Measurements from ENCODE around the gene TFCP2L1.
A peak's percentile ranks its signal among the peaks of the same experiment; 100 is the strongest.
"Not testable (repeated sequence)": the region's sequence is repeated elsewhere in the genome, so short reads cannot be mapped to it uniquely, and the experiment has no call there.

The TFCP2L1 gene

DNA sequence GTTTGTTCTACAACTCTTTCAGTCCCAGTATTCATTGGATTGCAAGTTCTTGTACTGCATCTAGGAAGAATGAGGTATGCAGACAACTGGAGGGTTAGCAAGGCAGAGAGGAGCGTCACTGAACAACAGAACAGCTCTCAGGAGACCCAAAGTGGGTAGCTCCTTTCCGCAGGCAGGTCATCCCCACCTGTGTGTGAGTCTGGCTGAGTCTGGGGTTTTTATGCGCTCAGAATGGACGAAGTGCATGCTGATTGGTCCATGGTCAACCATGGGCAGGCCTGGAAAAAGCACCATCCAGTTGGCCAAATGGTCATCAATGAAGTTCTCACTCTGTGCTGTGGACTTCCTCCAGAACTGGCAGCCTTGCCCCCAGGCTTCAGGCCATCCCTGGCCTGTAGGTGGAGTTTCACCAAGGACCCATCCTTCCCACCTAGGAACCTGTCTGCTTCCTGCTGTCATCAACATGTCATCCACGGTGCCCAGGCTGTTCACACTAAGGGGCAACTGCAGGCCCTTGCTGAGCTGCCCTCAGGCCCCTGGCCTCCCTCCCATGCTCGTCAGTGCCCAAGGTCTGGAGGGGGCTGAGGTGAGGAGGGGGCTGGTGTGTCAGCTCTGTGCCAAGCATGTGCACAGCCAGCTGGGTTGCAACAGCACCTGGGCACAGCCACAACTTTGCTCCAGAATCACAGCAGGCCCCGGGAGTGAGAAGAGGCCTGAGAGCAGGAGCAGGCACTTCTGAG, 11.1 kb upstream of the TFCP2L1 start:
- no peak for DNase-seq (ENCODE audit: low read depth)

DNA sequence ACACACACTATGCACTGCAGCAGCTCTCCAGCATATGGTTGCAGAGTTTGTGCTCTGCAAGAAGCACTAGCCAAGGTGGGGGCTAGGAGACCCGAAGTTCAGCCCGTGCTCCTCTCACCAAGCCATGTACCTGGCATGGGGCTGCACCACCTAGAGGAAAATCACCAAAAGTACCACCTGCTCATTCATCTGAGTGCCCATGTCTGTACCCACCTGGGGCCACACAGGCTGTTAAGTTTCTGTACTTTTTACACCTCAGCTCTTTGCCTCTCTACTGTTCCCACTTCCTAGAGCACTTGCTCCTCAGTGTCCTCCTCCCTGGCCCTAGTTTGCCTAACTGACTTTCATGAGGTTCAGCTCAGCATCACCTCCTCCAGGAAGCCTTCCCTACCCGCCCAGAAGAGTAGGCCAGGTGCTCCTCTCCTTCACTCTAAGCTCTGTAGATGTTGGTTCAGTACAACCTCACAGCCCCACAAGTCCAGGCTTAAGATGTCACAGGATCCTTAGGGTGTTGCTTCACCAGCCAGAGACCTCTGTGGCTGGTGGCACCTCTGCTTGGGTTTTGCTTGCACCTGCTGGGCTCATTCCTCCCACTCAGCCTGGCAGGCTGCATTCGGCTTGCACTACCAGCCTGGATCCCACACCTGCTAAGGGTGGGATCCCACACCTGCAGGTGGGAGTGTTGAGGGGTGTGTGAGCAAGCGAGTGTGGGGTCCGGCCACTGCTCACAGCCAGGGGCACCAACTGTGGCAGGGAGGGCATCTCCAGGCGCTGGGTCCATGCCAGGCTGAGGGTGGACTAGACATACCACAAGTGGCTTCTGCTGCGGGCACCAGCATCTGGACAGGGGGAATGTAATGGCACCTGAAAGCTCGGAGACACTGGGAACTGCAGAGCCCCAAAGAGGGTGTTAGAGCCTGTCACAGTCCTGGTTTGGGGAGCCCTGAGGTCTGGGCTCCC, 10.2 kb upstream of the TFCP2L1 start:
- DNase-seq (ENCODE audit: low read depth): no peak

DNA sequence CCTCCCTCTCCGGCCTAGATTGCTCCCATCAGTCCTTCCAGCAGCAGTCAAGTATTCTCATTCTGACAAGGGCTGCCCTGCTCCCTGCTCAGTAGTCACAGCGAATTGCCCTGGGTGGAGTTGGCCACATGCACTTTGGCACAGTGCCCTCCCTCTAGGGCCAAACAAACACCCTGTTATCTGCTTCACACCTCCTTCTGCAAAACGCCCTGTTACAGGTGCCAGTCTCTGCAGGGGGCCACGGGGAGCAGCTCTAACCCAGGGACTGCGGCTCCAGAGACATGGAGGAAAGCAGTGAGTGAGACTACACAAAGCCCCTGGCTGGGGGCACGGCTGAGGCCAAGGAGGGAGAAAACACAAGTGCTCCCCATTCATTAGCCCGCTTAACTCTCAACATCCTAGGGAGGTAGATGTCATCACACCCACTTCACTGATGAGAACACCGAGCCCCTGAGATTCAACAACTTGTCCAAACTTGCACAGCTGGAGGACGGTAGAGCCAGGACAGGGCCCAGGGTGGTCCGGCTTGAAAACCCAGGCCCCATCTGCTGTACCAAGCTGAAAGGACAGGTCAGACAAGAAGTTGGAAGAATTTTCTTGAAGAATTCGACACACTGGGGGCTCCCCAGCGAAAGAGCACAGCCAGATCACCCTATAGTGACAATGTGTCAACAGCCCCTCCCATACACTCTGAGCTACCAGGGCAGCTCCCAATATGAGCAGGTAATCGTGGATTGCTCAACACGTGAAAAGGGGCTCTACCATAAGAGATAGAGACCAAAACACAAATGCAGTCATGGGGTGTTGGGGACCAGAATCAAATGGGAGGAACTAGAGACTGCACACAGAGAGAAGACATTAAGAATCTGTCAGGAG, 8.7 kb upstream of the TFCP2L1 start:
- no peak for DNase-seq (ENCODE audit: low read depth)

DNA sequence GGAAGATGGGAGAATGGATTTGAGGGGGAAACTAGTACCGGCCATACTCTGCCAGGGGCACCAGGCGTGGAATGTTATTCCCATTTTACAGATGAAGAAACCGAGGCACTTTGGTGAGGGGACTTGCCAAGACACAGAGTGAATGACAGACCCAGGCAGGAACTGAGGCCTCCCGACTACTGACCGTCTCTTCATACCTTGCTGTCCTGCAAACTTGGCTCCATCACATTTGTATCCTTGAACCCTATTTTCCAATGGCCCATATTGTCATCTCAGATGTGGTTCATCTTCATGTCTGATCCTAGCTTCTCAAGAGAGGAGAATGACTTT, 6.2 kb upstream of the TFCP2L1 start:
- no peak for DNase-seq (ENCODE audit: low read depth)

DNA sequence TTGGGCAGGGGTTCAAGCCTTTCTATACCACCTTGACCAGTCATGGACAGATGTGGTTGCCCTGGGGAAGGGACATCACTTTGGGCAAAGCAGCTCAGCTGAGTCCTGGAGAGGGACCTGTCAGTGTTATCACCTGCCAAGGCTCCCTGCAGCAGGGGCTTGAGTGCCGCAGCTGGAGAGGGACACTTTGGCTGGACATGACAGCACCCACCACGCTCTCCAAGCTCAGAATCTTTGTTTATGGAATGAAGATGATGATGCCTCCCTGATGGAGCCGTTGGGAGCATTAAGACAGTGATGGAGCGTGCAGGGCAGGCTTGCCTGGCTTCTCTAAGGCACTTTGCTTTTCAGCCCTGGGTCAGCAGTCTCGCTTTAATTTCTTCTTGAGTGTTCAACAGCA, 4.3 kb upstream of the TFCP2L1 start:
- DNase-seq (ENCODE audit: low read depth): no peak

DNA sequence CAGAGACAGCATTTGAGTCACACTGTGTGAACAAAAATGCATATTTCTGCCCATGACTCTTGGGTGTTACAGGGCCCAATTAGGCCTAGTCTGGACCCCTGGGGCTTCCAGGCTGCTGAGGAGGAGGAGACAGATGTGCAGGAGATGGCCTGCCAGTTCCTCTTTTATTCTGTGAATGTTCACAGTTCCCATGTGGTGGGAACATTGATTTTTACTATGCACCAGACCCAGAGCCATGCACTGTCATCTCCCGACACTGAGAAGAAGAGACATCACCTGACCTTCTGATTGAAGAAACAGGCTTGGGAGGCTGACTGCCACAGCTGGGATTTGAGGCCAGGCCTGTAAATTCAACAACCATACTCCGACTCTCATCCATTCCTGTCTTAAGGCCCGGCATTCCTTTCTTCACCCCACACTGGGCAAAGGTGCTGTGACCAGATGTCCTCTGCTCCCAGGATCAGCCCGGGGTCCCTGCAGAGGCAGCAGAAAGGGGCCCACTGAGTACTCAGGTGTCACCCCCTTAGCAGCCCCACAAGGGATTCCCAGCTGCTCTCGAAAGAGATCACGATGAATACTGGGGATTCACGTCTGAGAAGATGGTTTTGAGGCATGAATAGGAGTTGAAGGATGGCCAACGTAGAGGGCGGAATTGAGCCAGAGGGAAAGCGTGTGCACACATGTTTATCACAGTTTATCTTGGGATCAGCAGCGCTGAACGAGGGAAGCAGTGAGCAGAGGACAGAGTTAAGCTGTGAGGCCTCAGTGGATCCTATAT, 3.6 kb upstream of the TFCP2L1 start:
- no peak for DNase-seq (ENCODE audit: low read depth)

DNA sequence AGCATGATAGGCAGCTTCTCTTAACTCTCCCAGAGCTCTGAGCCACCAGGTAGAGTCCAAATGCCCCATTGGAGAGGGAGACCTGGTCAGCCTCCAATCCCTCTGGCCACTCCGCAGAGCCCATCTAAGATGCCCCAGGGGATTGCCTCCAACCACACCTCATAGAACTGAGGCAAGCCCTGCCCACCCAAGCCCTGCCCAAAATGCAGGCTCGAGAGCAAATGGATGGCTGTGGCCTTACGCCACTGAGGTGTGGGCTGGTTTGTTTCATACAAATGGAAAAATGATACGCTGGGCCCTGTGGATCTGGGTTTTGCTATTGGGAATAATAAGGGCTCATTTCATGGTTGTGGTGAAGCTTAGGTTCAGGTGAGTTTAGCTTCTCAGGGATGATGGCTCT, 3.0 kb upstream of the TFCP2L1 start:
- no peak for DNase-seq (ENCODE audit: low read depth)

DNA sequence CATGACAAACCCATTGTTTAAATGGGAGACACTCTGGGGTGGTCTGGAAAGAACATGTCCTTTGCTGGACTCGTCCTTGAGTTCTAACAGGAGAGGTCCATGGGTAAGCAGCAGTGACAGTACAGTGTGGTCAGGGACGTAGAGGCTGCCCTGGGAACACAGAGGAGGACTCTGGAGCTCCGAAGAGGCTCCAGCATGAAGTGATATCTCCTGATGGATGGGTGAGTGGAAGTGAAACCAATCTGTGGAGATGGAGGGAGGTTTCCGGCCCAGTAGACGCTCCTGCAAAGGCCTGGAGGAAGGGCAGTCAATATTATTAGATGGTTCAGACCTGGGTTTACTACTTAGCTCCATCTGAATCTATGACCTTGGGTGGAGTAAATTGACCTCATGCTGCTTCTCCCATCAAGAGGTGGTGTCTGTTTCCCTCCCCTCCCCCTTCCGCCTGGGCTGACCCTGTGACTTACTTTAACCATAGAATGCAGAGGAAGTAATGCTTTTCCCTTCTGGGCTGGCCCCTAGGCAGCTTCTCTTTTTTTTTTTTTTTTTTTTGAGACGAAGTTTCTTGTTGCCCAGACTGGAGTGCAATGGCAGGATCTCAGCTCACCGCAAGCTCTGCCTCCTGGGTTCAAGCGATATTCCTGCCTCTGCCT, 2.3 kb upstream of the TFCP2L1 start:
- no peak for DNase-seq (ENCODE audit: low read depth)

DNA sequence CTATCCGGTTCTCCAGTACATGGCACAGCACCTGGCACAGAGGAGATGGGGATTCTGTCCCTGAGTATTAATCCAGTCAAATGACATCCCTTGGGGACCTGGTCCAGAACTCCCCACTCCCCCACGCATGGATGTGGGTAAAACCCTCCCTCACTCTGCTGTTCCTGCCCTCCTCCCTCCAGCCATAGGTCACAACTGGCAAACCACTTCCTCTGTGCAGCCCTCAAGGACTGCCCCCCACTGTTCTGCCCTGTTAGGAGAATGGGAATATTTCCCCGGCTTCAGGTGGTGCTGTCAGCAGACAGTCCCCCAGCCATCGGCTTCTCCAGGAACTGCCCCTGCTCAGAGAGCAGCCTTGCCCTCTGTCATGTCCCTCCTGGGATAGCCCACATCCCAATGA, 1.5 kb upstream of the TFCP2L1 start:
- DNase-seq (ENCODE audit: low read depth): no peak

DNA sequence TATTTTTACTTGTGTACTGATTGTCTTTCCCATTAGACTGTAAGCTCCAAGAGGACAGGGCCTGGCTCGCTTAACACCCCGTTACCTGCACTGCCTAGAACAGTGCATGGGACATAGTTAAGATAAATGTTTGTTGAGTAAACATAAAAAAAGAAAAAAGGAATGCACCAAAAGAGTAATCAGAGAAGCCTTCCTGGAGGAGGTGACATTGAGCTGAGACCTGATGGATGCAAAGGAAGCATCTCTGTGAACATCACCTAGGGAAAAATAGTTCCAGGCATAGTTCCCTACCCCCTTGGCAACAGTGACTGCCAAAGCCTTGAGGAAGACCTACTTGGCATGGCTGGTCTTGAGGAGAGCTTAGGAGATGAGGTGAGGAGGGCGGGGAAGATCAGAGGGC, 924 bp upstream of the TFCP2L1 start:
- no peak for DNase-seq (ENCODE audit: low read depth)

DNA sequence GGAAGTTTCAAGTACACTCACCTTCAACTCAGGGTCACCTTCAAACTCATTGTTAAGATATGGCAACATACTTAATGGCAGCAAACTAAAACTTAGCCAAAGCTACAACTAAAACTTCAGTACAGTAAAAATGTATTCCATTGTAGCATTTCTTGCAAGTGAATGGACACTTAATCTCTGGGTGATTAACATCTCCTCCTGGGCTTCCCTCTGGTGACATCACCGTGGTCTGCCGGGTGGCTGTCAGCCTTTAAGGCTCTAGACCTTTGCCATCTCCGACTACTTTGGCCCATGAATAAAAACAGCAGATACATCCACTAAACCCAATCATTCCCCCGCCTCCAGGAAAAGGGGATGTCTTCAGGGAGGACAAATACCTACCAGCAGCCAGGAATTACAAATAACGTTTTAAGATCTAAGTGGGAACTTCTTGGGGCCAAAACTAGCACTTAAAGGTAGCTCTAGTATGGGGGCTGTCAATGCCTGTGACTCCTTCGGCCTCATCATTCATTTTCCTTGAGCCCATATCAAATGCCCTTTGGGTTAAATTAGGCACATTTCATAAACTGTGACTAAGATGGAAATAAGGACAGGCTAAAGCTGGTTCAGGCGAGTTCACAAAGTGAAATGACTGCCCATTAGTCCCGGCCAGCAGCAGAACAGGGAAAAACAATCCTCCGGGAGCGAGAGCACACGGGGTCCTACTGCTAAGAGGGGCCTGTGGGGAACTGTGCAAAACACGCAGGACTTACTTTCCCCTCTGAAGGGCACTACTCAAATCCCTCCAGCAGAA, 1.1 kb downstream of the TFCP2L1 start:
- DNase-seq (ENCODE audit: low read depth): peak; percentile 8

DNA sequence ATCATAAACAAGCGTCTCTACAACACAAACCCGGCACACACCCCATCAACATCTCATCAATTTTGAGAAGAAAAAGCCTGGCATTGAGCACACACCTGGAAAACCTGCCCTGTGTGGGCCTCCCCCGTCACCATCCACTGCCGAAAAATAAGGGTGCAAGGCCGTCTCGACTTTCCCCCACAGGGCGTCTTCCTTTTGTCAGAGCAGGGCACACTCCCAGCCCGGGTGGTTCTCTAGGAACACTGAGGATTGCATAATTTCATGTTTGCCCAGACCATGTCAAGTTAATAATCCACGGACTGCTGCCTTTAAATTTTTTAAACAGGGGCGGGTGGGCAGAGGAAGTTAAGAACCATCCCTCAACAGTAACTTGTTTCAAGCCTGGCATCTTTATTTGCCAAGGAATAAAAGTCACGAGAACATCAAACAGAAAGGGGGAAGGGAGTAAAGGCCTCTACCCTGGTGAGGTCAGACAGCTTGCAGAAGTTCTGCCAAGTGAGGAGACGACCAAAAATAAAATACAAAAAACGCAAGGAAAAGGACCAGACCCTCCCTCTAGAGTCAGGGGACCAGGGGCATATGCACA, 2.1 kb downstream of the TFCP2L1 start:
- no peak for DNase-seq (ENCODE audit: low read depth)

DNA sequence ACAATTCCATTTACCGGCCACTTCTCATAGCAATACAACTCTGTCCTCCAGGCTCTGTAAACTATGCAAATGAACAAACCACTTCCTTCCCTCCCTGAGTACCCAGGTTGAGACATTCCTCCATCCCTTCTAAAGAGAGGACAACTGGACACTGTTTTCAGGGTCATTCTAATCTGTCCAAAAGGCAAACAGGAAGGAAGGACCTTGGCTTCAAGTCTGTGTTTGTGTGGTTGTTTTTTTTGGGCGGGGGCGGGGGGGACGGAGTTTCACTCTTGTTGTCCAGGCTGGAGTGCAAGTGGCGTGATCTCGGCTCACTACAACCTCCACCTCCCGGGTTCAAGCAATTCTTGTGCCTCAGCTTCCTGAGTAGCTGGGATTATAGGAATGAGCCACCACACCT, 3.3 kb downstream of the TFCP2L1 start:
- DNase-seq (ENCODE audit: low read depth): no peak

DNA sequence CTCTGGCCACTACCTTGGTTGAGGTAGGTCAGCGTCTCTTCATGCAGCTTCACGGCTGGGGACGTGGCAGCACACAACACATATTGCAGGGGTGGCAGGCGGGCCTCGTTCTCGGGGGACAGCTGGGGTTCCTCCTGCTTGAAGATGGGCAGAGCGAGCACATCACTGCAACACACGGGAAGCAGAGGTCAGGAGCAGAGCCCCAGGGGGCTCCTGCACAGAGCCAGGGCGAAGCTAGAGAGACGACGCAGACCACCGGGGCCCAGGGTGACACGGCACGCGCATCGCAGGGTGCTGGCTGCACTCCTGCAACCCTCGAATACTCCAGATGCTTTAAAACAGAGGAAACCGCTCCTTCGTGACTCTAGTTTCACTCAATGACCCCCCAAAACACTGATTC, 3.9 kb downstream of the TFCP2L1 start:
- DNase-seq (ENCODE audit: low read depth): no peak

DNA sequence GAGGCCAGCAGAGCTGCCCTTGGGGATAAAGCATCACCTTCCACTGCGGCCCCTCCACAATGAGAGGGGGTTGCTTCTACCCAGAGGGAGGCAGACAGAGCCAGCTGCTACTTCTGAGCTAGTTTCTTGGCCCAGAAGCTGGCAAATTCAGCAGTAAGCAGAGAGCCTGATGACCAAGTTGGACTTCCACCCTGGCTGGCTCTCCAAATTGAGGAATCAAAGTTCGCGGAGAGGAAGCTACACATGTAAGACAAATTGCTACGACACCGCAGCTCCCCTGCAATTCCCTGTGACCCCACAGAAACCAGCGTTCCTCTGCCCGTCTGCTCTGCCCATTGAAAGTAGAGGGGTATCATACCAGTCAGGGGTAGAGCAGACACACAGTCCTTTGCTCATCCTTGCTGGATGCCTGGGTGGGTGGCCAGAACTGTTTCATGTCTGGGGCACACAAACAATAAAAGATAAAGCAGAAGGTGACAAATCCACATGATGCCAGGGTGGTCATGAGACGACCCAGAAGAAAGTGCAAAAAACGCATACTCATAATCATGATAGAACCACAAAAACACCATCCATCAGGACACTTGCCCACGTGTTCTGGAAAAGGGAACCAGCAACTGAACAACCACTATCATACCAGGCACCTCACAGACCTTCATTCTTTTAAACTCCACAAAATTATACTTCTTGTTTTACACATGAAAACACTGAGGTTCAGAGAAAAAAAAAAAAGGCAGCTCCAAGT, 5.4 kb downstream of the TFCP2L1 start:
- DNase-seq (ENCODE audit: low read depth): no peak

DNA sequence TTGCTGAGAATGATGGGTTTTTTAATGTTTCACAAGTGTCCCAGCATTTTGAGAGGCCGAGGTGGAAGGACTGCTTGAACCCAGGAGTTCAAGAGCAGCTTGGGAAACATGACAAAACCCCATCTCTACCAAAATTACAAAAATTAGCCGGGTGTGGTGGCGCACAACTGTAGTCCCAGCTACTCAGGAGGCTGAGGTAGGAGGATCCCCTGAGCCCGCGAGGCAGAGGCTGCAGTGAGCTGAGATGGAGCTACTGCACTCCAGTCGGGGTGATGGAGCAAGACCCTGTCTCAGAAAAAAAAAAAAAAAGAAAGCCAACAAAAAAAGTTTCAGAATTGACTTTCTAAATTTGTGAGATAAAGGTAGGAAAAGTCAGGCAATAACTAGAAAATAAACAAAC, 8.7 kb downstream of the TFCP2L1 start:
- no peak for DNase-seq (ENCODE audit: low read depth)

DNA sequence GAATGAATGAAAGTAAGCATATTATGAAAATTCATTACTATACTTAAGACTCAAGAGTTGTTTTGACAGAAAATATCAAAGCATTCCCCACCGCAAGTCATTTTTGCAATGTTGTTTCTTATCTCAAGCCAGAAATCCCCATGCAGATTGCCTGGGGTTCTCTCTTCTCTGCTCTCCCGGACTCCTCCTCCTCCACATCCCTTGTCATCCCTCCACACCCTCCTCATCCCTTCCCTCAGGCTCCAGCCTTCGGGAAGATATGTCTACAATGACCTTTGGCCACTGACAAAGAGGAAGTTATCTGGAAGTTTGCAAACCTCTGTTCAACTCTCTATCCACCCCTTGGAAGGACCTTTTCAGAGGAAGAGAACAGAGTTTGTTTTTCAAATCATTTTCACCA, 11.9 kb downstream of the TFCP2L1 start:
- DNase-seq (ENCODE audit: low read depth): no peak

DNA sequence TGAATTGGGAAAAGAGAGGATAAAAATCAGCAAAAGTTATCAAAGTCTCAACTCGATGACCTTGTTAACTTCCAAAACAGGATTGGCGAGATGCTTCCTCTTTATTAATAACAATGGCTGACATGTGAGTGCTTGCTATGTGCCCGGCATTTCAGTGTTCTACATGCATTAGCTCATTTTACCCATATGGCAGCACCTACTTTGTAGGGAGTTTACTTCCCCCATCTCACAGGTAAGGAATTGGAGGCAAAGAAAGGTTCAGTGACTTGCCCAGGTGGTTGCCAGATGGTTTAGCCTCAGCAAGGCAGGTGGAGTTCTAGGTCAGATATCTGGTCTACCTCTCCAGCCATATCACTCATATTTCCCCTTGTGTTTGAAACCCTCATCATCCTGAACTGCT, 12.4 kb downstream of the TFCP2L1 start:
- no peak for DNase-seq (ENCODE audit: low read depth)

DNA sequence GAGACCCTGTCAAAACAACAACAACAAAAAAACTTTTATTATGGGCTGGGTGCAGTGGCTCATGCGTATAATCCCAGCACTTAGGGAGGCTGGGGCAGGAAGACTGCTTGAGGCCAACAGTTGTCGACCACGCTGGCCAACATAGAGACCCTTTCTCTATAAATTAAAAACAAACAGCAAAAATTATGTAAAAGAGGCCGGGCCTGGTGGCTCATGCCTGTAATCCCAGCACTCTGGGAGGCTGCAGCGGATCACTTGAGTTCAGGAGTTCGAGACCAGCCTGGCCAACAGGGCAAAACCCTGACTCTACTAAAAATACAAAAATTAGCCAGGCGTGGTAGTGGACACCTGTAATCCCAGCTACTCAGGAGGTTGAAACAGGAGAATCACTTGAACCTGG, 15.6 kb downstream of the TFCP2L1 start:
- not testable (repeated sequence) for DNase-seq (ENCODE audit: low read depth)
